DND-41 (cell line): Measurements from ENCODE around the gene DAGLA.

ENCODE experiments used
- EZH2 ChIP-seq: IDR thresholded peaks from 3 replicates; pipeline ENCODE4 v1.6.1; 2012; ENCODE audit warnings: borderline replicate concordance, low read depth, mild to moderate bottlenecking, moderate library complexity, low read length, inconsistent platforms; ENCODE audit not compliant: severe bottlenecking
- TF ChIP-seq, protein P1 (sequence below): IDR thresholded peaks from 2 replicates; pipeline ENCODE4 v1.5.1; 2012; ENCODE audit warnings: borderline replicate concordance, low read length, moderate library complexity, mild to moderate bottlenecking; ENCODE audit not compliant: poor library complexity, severe bottlenecking; ENCODE audit errors: extremely low read depth

- TF ChIP-seq, protein P1, sequence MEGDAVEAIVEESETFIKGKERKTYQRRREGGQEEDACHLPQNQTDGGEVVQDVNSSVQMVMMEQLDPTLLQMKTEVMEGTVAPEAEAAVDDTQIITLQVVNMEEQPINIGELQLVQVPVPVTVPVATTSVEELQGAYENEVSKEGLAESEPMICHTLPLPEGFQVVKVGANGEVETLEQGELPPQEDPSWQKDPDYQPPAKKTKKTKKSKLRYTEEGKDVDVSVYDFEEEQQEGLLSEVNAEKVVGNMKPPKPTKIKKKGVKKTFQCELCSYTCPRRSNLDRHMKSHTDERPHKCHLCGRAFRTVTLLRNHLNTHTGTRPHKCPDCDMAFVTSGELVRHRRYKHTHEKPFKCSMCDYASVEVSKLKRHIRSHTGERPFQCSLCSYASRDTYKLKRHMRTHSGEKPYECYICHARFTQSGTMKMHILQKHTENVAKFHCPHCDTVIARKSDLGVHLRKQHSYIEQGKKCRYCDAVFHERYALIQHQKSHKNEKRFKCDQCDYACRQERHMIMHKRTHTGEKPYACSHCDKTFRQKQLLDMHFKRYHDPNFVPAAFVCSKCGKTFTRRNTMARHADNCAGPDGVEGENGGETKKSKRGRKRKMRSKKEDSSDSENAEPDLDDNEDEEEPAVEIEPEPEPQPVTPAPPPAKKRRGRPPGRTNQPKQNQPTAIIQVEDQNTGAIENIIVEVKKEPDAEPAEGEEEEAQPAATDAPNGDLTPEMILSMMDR, result no peak
- no peak for TF ChIP-seq EZH2
Observed at GRCh38 chr11:61737636-61738386, 57.6 kb downstream of the DAGLA start.
